GM12878 (cell line): ENCODE data around the gene TRABD2B. TPM values are rescaled to one million over a fixed set of nuclear protein-coding genes. Genes with fewer than 3 reads are reported as not detected.

Experiments used
- BCLAF1 ChIP-seq: fragments of 450-650 bp; IDR thresholded peaks from 2 replicates; pipeline ENCODE4 v1.6.1; 2017; ENCODE audit warnings: antibody characterized with exemption, mild to moderate bottlenecking, moderate library complexity
- CEBPZ ChIP-seq: fragments of 150-350 bp; IDR thresholded peaks from 2 replicates; pipeline ENCODE4 v1.6.1; 2016; ENCODE audit warnings: low read depth, low read length
- JUNB ChIP-seq: IDR thresholded peaks from 2 replicates; pipeline ENCODE4 v1.6.1; 2016; ENCODE audit warnings: antibody characterized with exemption, mild to moderate bottlenecking
- MTA3 ChIP-seq: IDR thresholded peaks from 2 replicates; pipeline ENCODE4 v1.6.1; 2012; ENCODE audit warnings: low read length, inconsistent platforms, borderline replicate concordance
- ZBTB4 ChIP-seq: fragments of 450-650 bp; formaldehyde crosslinking; IDR thresholded peaks from 2 replicates; pipeline ENCODE4 v1.4.0; 2022; ENCODE audit warnings: mild to moderate bottlenecking, moderate library complexity
- ZNF217 ChIP-seq: fragments of 450-650 bp; IDR thresholded peaks from 2 replicates; pipeline ENCODE4 v1.6.1; 2017; ENCODE audit warnings: antibody characterized with exemption, mild to moderate bottlenecking
- polyA plus RNA-seq, 11 experiments: library from polyadenylated mRNA; depleted of rRNA in 4 of 11; unstranded in 6 of 11; stranded (reverse) in 5 of 11; fragments of >200 nt; fragmentation: Nextera tagmentation in 4 of 11; fragmentation: Illumina TruSeq in 1 of 11; extraction: Ambion mirVana in 4 of 11; extraction: Trizol in 1 of 11; gene quantifications; 1 replicate in 1 of 11; 2 replicates in 10 of 11; pipeline versions ENCODE4 v1.2.1 to v1.2.3, GENCODE V29; 2011 to 2016; ENCODE audit warnings: inconsistent platforms in 2 of 11, missing spikeins in 2 of 11, low read depth in 1 of 11
- total RNA-seq, 4 experiments: library from RNA; depleted of rRNA in 3 of 4; stranded (reverse); fragments of >200 nt in 3 of 4; fragmentation: Illumina TruSeq in 1 of 4; extraction: Trizol in 1 of 4; gene quantifications; 2 replicates each; pipeline versions ENCODE4 v1.2.1 to v1.2.3, GENCODE V29; 2013 to 2021

TRABD2B gene
- total and polyA plus RNA-seq, 10 of the 15 experiments (the other 5 are each of a cell fraction or from before 2014, with no cell fraction given), result not detected

GRCh38 chr1:47912756-47913155, 84.4 kb downstream of the TRABD2B start (continued):
- TF ChIP-seq CEBPZ (no peak), JUNB (no peak), BCLAF1 (no peak), MTA3 (no peak), ZNF217 (no peak), ZBTB4 (CRISPR knock-in tag) (no peak)
- TF ChIP-seq, all 136 proteins: peak for 0
